Osteoblast (primary cell): ENCODE data around the gene RAPGEF1. TPM values are rescaled to one million over a fixed set of nuclear protein-coding genes. Genes with fewer than 3 reads are reported as not detected.
A peak's percentile ranks its signal among the peaks of the same experiment; 100 is the strongest.

Source experiments
- DNase-seq: peaks from one replicate; pipeline ENCODE4 v3.0.0; 2011; ENCODE audit warnings: low spot score, mixed read lengths; ENCODE audit not compliant: insufficient read length; ENCODE audit errors: missing footprints
- H2AFZ ChIP-seq: 2 replicates; pipeline ENCODE4 v1.6.0; 2011; ENCODE audit warnings: mild to moderate bottlenecking, low read length
- H3K27ac ChIP-seq: 2 replicates; pipeline ENCODE4 v1.5.1; 2011; ENCODE audit warnings: mild to moderate bottlenecking, low read depth, low read length, moderate library complexity
- H3K27me3 ChIP-seq: 2 replicates; pipeline ENCODE4 v1.6.0; 2012; ENCODE audit warnings: mild to moderate bottlenecking, control low read depth, inconsistent platforms, low read length, moderate library complexity; ENCODE audit not compliant: insufficient read depth
- H3K36me3 ChIP-seq: 2 replicates; pipeline ENCODE4 v1.5.1; 2011; ENCODE audit warnings: mild to moderate bottlenecking, low read length, control low read depth, moderate library complexity; ENCODE audit not compliant: insufficient read depth
- H3K4me1 ChIP-seq: 2 replicates; pipeline ENCODE4 v1.5.1; 2011; ENCODE audit warnings: mild to moderate bottlenecking, low read length, control low read depth, moderate library complexity; ENCODE audit not compliant: insufficient read depth
- H3K4me2 ChIP-seq: 2 replicates; pipeline ENCODE4 v1.6.0; 2011; ENCODE audit warnings: mild to moderate bottlenecking, low read length; ENCODE audit not compliant: insufficient read depth
- H3K4me3 ChIP-seq: fragments of 200-600 bp; sonication (generic); 3 replicates; pipeline ENCODE4 v1.5.1; 2012; ENCODE audit warnings: mild to moderate bottlenecking, low read length, inconsistent platforms; ENCODE audit not compliant: insufficient read depth
- H3K79me2 ChIP-seq: 2 replicates; pipeline ENCODE4 v1.6.0; 2012; ENCODE audit warnings: mild to moderate bottlenecking, low read length, control low read depth, inconsistent platforms; ENCODE audit not compliant: insufficient read depth
- H3K9me3 ChIP-seq: 2 replicates; pipeline ENCODE4 v1.5.1; 2011; ENCODE audit warnings: low read depth, low read length, control low read depth
- H4K20me1 ChIP-seq: 2 replicates; pipeline ENCODE4 v1.6.0; 2012; ENCODE audit warnings: mild to moderate bottlenecking, low read length, control low read depth; ENCODE audit not compliant: insufficient read depth
- CTCF ChIP-seq: IDR thresholded peaks from 2 replicates; pipeline ENCODE4 v1.5.1; 2011; ENCODE audit warnings: mild to moderate bottlenecking, low read depth, low read length, moderate library complexity; ENCODE audit errors: extremely low read depth
- total RNA-seq: library from RNA; depleted of rRNA; stranded (reverse); fragments of >200 nt; gene quantifications from 2 replicates; pipeline ENCODE4 v1.2.3, GENCODE V29; 2012

Gene RAPGEF1
- total RNA-seq, 1 donor = 34.7 TPM

- Histone ChIP-seq H3K27me3 (no peaks in the 10 kb centered on the region), H3K27ac (peak overlapping the region; percentile 85), H4K20me1 (peaks cover 10% of the 10 kb centered on the region), H3K4me1 (peaks cover 46% of the 10 kb centered on the region), H2AFZ (no peak overlapping the region), H3K4me3 (no peak overlapping the region), H3K36me3 (no peaks in the 10 kb centered on the region), H3K79me2 (peaks cover 43% of the 10 kb centered on the region), H3K4me2 (peak overlapping the region; percentile 76), H3K9me3 (no peaks in the 10 kb centered on the region)
- TF ChIP-seq CTCF = no peak
- DNase-seq = peak; percentile 17
Observed at GRCh38 chr9:131679261-131680020, 60.4 kb downstream of the RAPGEF1 start.

- H4K20me1 ChIP-seq = peaks cover 10% of the 10 kb centered on the region
- H3K9me3 ChIP-seq = no peaks in the 10 kb centered on the region
- no peak for TF ChIP-seq CTCF
- no peaks in the 10 kb centered on the region for H3K36me3 ChIP-seq
- peaks cover 48% of the 10 kb centered on the region for H3K79me2 ChIP-seq
- H3K27ac ChIP-seq = peak overlapping the region; percentile 85
- DNase-seq = peak; percentile 98
- no peaks in the 10 kb centered on the region for H3K27me3 ChIP-seq
- peak overlapping the region; percentile 76 for H3K4me2 ChIP-seq
- H2AFZ ChIP-seq = no peak overlapping the region
- peak overlapping the region; percentile 26 for H3K4me3 ChIP-seq
- peaks cover 46% of the 10 kb centered on the region for H3K4me1 ChIP-seq
Observed at GRCh38 chr9:131678499-131679111, 61.3 kb downstream of the RAPGEF1 start.

DNA sequence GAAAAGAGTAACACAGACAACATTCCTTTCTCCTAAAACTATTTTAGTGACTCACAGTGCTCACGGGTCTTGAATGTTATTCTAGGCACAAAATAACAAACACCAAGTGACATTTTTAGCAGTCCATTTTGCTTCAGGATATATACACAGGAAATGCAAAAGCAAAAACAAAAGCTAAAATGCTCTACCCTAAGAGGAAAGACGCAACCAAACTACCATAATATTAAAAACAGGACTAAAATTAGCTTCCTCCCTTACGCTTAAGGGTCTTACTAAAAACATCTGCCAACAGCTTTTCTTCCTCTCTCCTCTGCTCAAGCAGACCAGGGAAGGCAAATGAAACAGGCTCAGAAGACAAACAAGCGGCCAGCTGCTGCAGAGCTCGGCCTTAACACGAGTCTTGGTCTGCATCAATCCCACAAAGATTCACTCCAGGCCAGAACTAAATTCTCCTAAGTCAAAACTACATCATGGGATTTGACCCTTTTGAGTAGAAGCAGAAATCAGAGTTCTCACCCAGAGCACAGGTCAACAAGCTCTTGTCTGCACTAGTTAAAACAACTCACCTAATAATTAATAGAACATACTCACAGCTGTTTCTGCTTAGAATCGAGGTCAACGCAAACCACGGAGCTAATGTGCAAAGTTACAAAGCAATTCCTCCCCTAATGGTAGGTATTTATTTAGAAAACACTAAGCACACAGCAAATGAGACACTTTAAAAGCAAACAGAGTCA, 62.3 kb downstream of the RAPGEF1 start:
- peak overlapping the region; percentile 76 for H3K4me2 ChIP-seq
- peaks cover 10% of the 10 kb centered on the region for H4K20me1 ChIP-seq
- H3K36me3 ChIP-seq = no peaks in the 10 kb centered on the region
- no peaks in the 10 kb centered on the region for H3K9me3 ChIP-seq
- peak overlapping the region; percentile 85 for H3K27ac ChIP-seq
- TF ChIP-seq CTCF = no peak
- H2AFZ ChIP-seq = no peak overlapping the region
- peaks cover 57% of the 10 kb centered on the region for H3K79me2 ChIP-seq
- no peaks in the 10 kb centered on the region for H3K27me3 ChIP-seq
- H3K4me1 ChIP-seq = peaks cover 46% of the 10 kb centered on the region
- peak overlapping the region; percentile 26 for H3K4me3 ChIP-seq
- DNase-seq = peak; percentile 88

GRCh38 chr9:131677049-131677443, 62.8 kb downstream of the RAPGEF1 start:
- H3K27ac ChIP-seq = peak overlapping the region; percentile 85
- H3K4me1 ChIP-seq = peaks cover 46% of the 10 kb centered on the region
- no peak for DNase-seq
- no peak for TF ChIP-seq CTCF
- no peak overlapping the region for H2AFZ ChIP-seq
- H3K27me3 ChIP-seq = no peaks in the 10 kb centered on the region
- H3K4me2 ChIP-seq = peak overlapping the region; percentile 76
- peak overlapping the region; percentile 26 for H3K4me3 ChIP-seq
- peaks cover 10% of the 10 kb centered on the region for H4K20me1 ChIP-seq
- no peaks in the 10 kb centered on the region for H3K36me3 ChIP-seq
- peaks cover 61% of the 10 kb centered on the region for H3K79me2 ChIP-seq
- H3K9me3 ChIP-seq = no peaks in the 10 kb centered on the region
